Gastroesophageal sphincter (tissue), 3 donors: ENCODE measurements around the gene PTPN5.
"Not testable (repeated sequence)": the region's sequence is repeated elsewhere in the genome, so short reads cannot be mapped to it uniquely, and the experiment has no call there.

ENCODE experiments used
- CTCF ChIP-seq, 4 experiments: fragments of 200-600 bp in 2 of 4; fragments of 450-650 bp in 2 of 4; sonication (generic) in 1 of 4; IDR thresholded peaks; one replicate each; pipeline ENCODE4 v1.5.1; 2017 to 2019; ENCODE audit warnings: antibody characterized with exemption in 4 of 4, mild to moderate bottlenecking in 2 of 4, moderate library complexity in 2 of 4
- EP300 ChIP-seq: sonication (generic); formaldehyde crosslinking; IDR thresholded peaks from one replicate; pipeline ENCODE4 v1.6.1; 2017; ENCODE audit warnings: antibody characterized with exemption, mild to moderate bottlenecking
- POLR2A ChIP-seq, 2 donors: fragments of 450-650 bp; IDR thresholded peaks; one replicate each; pipeline ENCODE4 v1.6.1; 2017; ENCODE audit warnings: antibody characterized with exemption in 2 of 2, mild to moderate bottlenecking in 2 of 2, moderate library complexity in 1 of 2
- POLR2AphosphoS5 ChIP-seq: sonication (generic); formaldehyde crosslinking; IDR thresholded peaks from one replicate; pipeline ENCODE4 v1.6.1; 2017; ENCODE audit warnings: antibody characterized with exemption

GRCh38 chr11:18691467-18692140 lies 100.0 kb downstream of the PTPN5 start:
- TF ChIP-seq CTCF (IDR thresholded peaks at IDR 0.05); POLR2AphosphoS5; EP300; POLR2A (IDR thresholded peaks at IDR 0.05): not testable (repeated sequence)
